NB4 (cell line): ENCODE data around the gene OXLD1.

Experiments used
- CTCF ChIP-seq: IDR thresholded peaks from one replicate; pipeline ENCODE4 v1.5.1; 2012; ENCODE audit warnings: low read depth, low read length
- MYC ChIP-seq: IDR thresholded peaks from 2 replicates; pipeline ENCODE4 v1.6.1; 2011; ENCODE audit warnings: low read depth, low read length
- POLR2A ChIP-seq: IDR thresholded peaks from 2 replicates; pipeline ENCODE4 v1.6.1; 2011; ENCODE audit warnings: mild to moderate bottlenecking; ENCODE audit not compliant: insufficient read length; ENCODE audit errors: extremely low read depth

- TF ChIP-seq CTCF, result no peak
- TF ChIP-seq MYC, result no peak
- TF ChIP-seq POLR2A, result no peak
Observed at GRCh38 chr17:81700353-81701287, 34.2 kb upstream of the OXLD1 start.
